Activated CD4-positive, alpha-beta T cell treated with anti-CD3 and anti-CD28 coated beads for 36 hours (primary cell): ENCODE data around the gene TFB2M. TPM values are rescaled to one million over a fixed set of nuclear protein-coding genes. Genes with fewer than 3 reads are reported as not detected.
"Not testable (repeated sequence)": the region's sequence is repeated elsewhere in the genome, so short reads cannot be mapped to it uniquely, and the experiment has no call there.

Experiments
- ATAC-seq: fragments of 200-7000 bp; cut with Tn5 transposase; one replicate; pipeline ENCODE4 v1.10.0; 2021; ENCODE audit warnings: mild to moderate bottlenecking, moderate library complexity
- CTCF ChIA-PET: fragments of 350-600 bp; sonication (Branson Sonifier 250); formaldehyde crosslinking; loops from one replicate; lab custom pipeline; 2021; ENCODE audit warnings: antibody characterized with exemption; lab: Charles Lee
- POLR2A ChIA-PET: fragments of 350-600 bp; sonication (Branson Sonifier 250); formaldehyde crosslinking; loops from one replicate; lab custom pipeline; 2021; ENCODE audit warnings: antibody characterized with exemption, inconsistent platforms; lab: Charles Lee
- DNase-seq: peaks from one replicate; pipeline ENCODE4 v3.0.0-alpha.2; 2020
- H3K27ac Mint-ChIP-seq: one replicate; pipeline ENCODE4 v1.8.0; 2021; ENCODE audit warnings: mixed read lengths
- H3K27me3 Mint-ChIP-seq: one replicate; pipeline ENCODE4 v1.8.0; 2021; ENCODE audit warnings: mixed read lengths
- H3K36me3 Mint-ChIP-seq: one replicate; pipeline ENCODE4 v1.8.0; 2021; ENCODE audit warnings: low read depth, mixed read lengths
- H3K4me1 Mint-ChIP-seq: one replicate; pipeline ENCODE4 v1.8.0; 2021; ENCODE audit warnings: mixed read lengths
- H3K4me3 Mint-ChIP-seq: one replicate; pipeline ENCODE4 v1.8.0; 2021; ENCODE audit warnings: mild to moderate bottlenecking, moderate library complexity, mixed read lengths
- H3K9me3 Mint-ChIP-seq: one replicate; pipeline ENCODE4 v1.8.0; 2021; ENCODE audit warnings: low read depth, mixed read lengths
- intact Hi-C, 2 experiments: fragments of 100-400 bp; cut with DNase I in 1 of 2; cut with micrococcal nuclease in 1 of 2; formaldehyde crosslinking; loops; one replicate each; pipeline versions ENCODE4 v1.14.2 to v1.15.1; 2022 to 2024; cut with DNase I, micrococcal nuclease
- total RNA-seq, 2 experiments: library from RNA; stranded (reverse); gene quantifications; one replicate each; pipeline ENCODE4 v1.2.3, GENCODE V29; 2021

Gene TFB2M
- total RNA-seq, 2 experiments from 2014 or later: 14.1 to 17.3 TPM

- ChIA-PET CTCF (interaction anchor here (0.9 to 1.0 kb wide), 2 partner anchors 9 to 12 kb away, joined by 3 read pairs; no protein-coding TSS in a partner anchor), POLR2A (no interaction called here)
- ATAC-seq (peak; percentile 55), DNase-seq (peak; percentile 54)
- H3K36me3 Mint-ChIP-seq: peaks cover 12% of the 10 kb centered on the region
- intact Hi-C loops: loop anchor here (1.0 to 10.0 kb wide), 7 partner anchors 33 to 1735 kb away; partner anchors contain the start of genes COX20 (in 1 of the 2) and ZNF669 (in 1 of the 2)
- H3K9me3 Mint-ChIP-seq: no peaks in the 10 kb centered on the region
- H3K27me3 Mint-ChIP-seq: no peaks in the 10 kb centered on the region
- H3K27ac Mint-ChIP-seq: peak overlapping the region; percentile 99
- peaks cover 52% of the 10 kb centered on the region for H3K4me1 Mint-ChIP-seq
- H3K4me3 Mint-ChIP-seq: peak overlapping the region; percentile 65
These were observed 3.5 kb upstream of the TFB2M start for GRCh38 chr1:246569248-246570238.

DNA sequence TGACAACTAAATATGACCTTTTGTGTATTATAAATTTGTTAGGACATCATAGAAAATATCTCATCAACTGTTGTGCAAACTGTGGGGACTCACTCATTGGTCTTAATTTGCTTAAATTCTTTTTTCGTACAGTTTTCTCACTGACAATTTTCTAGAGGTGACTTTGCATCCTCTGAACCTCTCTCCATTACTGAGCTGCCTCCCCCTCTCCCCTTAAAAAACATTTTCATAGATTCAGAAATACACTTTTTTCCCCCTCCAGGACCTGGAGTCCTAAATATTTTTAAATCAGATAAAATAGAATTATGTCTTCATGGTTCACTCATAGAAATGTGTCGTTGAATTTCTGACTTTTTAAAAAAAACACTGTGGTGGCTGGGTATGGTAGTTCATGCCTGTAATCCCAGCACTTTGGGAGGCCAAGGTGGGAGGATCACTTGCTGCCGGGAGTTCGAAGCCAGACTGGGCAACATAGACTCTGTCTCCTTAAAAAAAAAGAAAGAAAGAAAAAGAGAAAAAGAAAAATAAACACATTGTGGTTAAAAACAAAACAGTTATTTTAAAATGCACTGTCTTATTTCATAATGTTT is 1.7 kb upstream of the TFB2M start:
- Mint-ChIP-seq H3K36me3 (peaks cover 16% of the 10 kb centered on the region), H3K9me3 (no peaks in the 10 kb centered on the region), H3K4me1 (peaks cover 50% of the 10 kb centered on the region), H3K4me3 (peak overlapping the region; percentile 83), H3K27me3 (no peaks in the 10 kb centered on the region), H3K27ac (peak overlapping the region; percentile 94)
- ChIA-PET POLR2A (no interaction called here), CTCF (interaction anchor here (0.7 to 1.6 kb wide), 4 partner anchors 23 to 74 kb away, joined by 3 to 4 read pairs (median 4); no protein-coding TSS in a partner anchor)
- ATAC-seq (no peak), DNase-seq (no peak)
- intact Hi-C loops: loop anchor here (2.0 to 10.0 kb wide), 13 partner anchors 19 to 1915 kb away; partner anchors contain the start of genes ZNF669 (in 2 of the 2), COX20 (in 1 of the 2), DESI2 (in 1 of the 2) and KIF26B (in 1 of the 2)

GRCh38 chr1:246566813-246567645 is 968 bp upstream of the TFB2M start:
- peak; percentile 9 for ATAC-seq
- Mint-ChIP-seq H3K4me1 (peaks cover 49% of the 10 kb centered on the region), H3K4me3 (peak overlapping the region; percentile 83), H3K27ac (peak overlapping the region; percentile 94), H3K9me3 (no peaks in the 10 kb centered on the region), H3K36me3 (peaks cover 16% of the 10 kb centered on the region), H3K27me3 (no peaks in the 10 kb centered on the region)
- ChIA-PET CTCF (interaction anchor here (0.6 to 1.6 kb wide), 8 partner anchors 18 to 235 kb away, joined by 3 to 4 read pairs (median 4); no protein-coding TSS in a partner anchor), POLR2A (no interaction called here)
- no peak for DNase-seq
- intact Hi-C loops: loop anchor here (1.0 to 10.0 kb wide), 18 partner anchors 20 to 1914 kb away; partner anchors contain the start of genes SMYD3 (in 2 of the 2), ZNF669 (in 2 of the 2), COX20 (in 1 of the 2) and DESI2 (in 1 of the 2)

DNA sequence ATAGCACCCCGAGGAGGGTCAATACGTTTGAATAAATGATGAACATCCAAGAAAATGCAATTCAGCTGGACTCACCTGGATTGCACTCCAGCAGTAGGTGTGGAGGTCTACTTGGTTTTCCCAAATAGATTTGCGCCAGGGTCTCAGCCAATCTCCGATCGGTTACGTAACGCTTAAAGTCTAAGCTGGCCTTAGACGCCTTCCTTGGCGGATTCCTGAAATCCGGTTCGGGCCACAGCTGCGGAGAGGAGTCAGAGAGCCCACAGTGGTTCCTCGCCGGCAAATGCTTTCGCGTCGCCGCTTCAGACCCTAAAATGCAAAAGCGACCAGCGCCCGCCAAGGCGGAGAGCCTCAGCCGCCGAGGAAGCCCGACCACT is 322 bp downstream of the TFB2M start:
- Mint-ChIP-seq H3K27me3 (no peaks in the 10 kb centered on the region), H3K36me3 (peaks cover 18% of the 10 kb centered on the region), H3K9me3 (no peaks in the 10 kb centered on the region), H3K27ac (peak overlapping the region; percentile 83), H3K4me1 (peaks cover 41% of the 10 kb centered on the region), H3K4me3 (peak overlapping the region; percentile 83)
- intact Hi-C loops: loop anchor here (1.0 to 10.0 kb wide), 19 partner anchors 21 to 1913 kb away; partner anchors contain the start of genes SMYD3 (in 2 of the 2), ZNF669 (in 2 of the 2), COX20 (in 1 of the 2) and DESI2 (in 1 of the 2)
- DNase-seq (no peak), ATAC-seq (no peak)
- ChIA-PET CTCF (interaction anchor here (0.6 to 1.6 kb wide), 4 partner anchors 15 to 39 kb away, joined by 3 to 4 read pairs (median 4); no protein-coding TSS in a partner anchor), POLR2A (interaction anchor here (1.1 kb wide), 1 partner anchor 11 kb away, joined by 3 read pairs; no protein-coding TSS in a partner anchor)

GRCh38 chr1:246564839-246565750 is 966 bp downstream of the TFB2M start:
- no peaks in the 10 kb centered on the region for H3K9me3 Mint-ChIP-seq
- intact Hi-C loops: loop anchor here (2.0 to 10.0 kb wide), 7 partner anchors 77 to 1730 kb away; partner anchors contain the start of genes COX20 (in 1 of the 2) and ZNF669 (in 1 of the 2)
- ATAC-seq (no peak), DNase-seq (no peak)
- H3K27me3 Mint-ChIP-seq: no peaks in the 10 kb centered on the region
- peak overlapping the region; percentile 83 for H3K4me3 Mint-ChIP-seq
- H3K4me1 Mint-ChIP-seq: peaks cover 39% of the 10 kb centered on the region
- H3K36me3 Mint-ChIP-seq: peaks cover 21% of the 10 kb centered on the region
- ChIA-PET CTCF (interaction anchor here (0.6 to 1.3 kb wide), 2 partner anchors 14 to 39 kb away, joined by 3 to 4 read pairs; no protein-coding TSS in a partner anchor), POLR2A (interaction anchor here (1.1 kb wide), 1 partner anchor 11 kb away, joined by 3 read pairs; no protein-coding TSS in a partner anchor)
- peak overlapping the region; percentile 83 for H3K27ac Mint-ChIP-seq

DNA sequence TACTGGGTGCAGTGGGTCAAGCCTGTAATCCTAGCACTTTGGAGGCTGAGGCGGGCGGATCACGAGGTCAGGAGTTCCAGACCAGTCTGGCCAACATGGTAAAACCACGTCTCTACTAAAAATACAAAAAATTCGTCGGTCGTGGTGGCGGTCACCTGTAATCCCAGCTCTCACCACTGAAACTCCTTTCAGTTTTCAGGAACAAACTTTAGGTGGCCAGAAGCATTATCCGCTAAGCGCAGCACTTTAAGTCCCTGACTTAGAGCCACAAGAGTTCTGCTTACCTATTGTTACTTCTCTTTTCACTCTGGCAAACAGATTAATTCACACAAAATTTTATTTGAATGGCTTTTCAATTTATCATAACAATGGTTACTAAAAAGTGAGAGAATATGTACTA is 5.2 kb downstream of the TFB2M start:
- POLR2A ChIA-PET: not testable (repeated sequence)

DNA sequence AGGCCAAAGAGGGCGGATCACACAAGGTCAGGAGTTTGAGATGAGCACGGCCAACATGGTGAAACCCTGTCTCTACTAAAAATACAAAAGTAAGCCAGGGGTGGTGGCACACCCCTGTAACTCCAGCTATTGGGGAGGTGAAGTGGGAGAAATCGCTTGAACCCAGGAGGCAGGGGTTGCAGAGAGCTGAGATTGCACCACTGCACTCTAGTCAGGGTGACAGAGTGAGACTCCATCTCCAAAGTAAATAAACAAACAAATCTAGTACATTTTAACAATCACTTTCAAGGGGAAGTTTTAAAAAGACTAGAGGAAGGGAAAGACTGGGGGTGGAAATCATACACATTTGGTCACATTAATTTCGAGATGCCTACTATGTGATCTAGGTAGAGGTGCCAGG is 6.8 kb downstream of the TFB2M start:
- peaks cover 37% of the 10 kb centered on the region for H3K36me3 Mint-ChIP-seq
- ATAC-seq: no peak
- ChIA-PET CTCF (interaction anchor here (0.7 kb wide), 1 partner anchor 374 kb away, joined by 3 read pairs; no protein-coding TSS in a partner anchor), POLR2A (no interaction called here)
- H3K4me1 Mint-ChIP-seq: peaks cover 9% of the 10 kb centered on the region
- H3K4me3 Mint-ChIP-seq: no peak overlapping the region
- DNase-seq: no peak
- intact Hi-C loops: no loop called here
- peak overlapping the region; percentile 34 for H3K27ac Mint-ChIP-seq
- no peaks in the 10 kb centered on the region for H3K27me3 Mint-ChIP-seq
- H3K9me3 Mint-ChIP-seq: no peaks in the 10 kb centered on the region

More for the DNA sequence above, 5.2 kb downstream of the TFB2M start:
- not testable (repeated sequence) for H3K27ac Mint-ChIP-seq, H3K27me3 Mint-ChIP-seq, H3K9me3 Mint-ChIP-seq, DNase-seq, H3K4me3 Mint-ChIP-seq, ATAC-seq
- Mint-ChIP-seq H3K36me3 (peaks cover 32% of the 10 kb centered on the region), H3K4me1 (peaks cover 19% of the 10 kb centered on the region)
- intact Hi-C loops: loop anchor here (5.0 to 10.0 kb wide), 5 partner anchors 81 to 1726 kb away; partner anchors contain the start of genes COX20 (in 1 of the 2) and ZNF669 (in 1 of the 2)
- CTCF ChIA-PET: interaction anchor here (0.6 to 1.1 kb wide), 3 partner anchors 62 to 88 kb away, joined by 3 to 4 read pairs (median 3); no protein-coding TSS in a partner anchor

GRCh38 chr1:246558041-246558440 is 8.0 kb downstream of the TFB2M start:
- no peaks in the 10 kb centered on the region for H3K9me3 Mint-ChIP-seq
- H3K27ac Mint-ChIP-seq: peak overlapping the region; percentile 51
- peaks cover 3% of the 10 kb centered on the region for H3K4me1 Mint-ChIP-seq
- intact Hi-C loops: no loop called here
- no peak overlapping the region for H3K4me3 Mint-ChIP-seq
- ATAC-seq (no peak), DNase-seq (no peak)
- ChIA-PET CTCF (interaction anchor here (0.7 kb wide), 1 partner anchor 44 kb away, joined by 7 read pairs; no protein-coding TSS in a partner anchor), POLR2A (no interaction called here)
- H3K36me3 Mint-ChIP-seq: peaks cover 39% of the 10 kb centered on the region
- H3K27me3 Mint-ChIP-seq: no peaks in the 10 kb centered on the region

DNA sequence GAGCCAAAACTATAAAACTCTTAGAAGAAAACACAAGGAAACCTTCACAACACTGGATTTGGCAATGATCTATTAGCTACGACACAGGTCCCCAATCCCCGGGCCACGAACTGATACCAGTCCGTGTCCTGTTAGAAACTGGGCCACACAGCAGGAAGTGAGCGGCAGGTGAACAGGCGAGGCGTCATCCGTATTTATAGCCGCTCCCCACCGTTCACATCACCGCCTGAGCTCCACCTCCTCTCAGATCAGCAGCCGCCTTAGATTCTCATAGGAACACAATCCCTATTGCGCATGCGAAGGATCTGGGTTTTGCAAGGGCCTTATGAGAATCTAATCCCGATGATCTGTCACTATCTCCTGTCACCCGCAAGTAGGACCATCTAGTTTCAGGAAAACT is 11.9 kb downstream of the TFB2M start:
- ATAC-seq: no peak
- Mint-ChIP-seq H3K9me3 (no peaks in the 10 kb centered on the region), H3K4me1 (no peaks in the 10 kb centered on the region), H3K27ac (no peak overlapping the region), H3K4me3 (no peak overlapping the region), H3K36me3 (peaks cover 52% of the 10 kb centered on the region), H3K27me3 (no peaks in the 10 kb centered on the region)
- DNase-seq: no peak
- CTCF ChIA-PET: interaction anchor here (0.6 kb wide), 1 partner anchor 304 kb away, joined by 4 read pairs; no protein-coding TSS in a partner anchor
- intact Hi-C loops: no loop called here
- POLR2A ChIA-PET: interaction anchor here (1.1 kb wide), 1 partner anchor 11 kb away, joined by 3 read pairs; the partner anchor contains the start of gene TFB2M
